GM08714 (cell line): ENCODE results near the gene VSIR.
A peak's percentile ranks its signal among the peaks of the same experiment; 100 is the strongest.

ENCODE experiments used
- H3K4me3 ChIP-seq: fragments of 200-500 bp; sonication (Bioruptor generic); 2 replicates; pipeline ENCODE4 v1.5.1; 2014; ENCODE audit warnings: mild to moderate bottlenecking, low read length, inconsistent platforms
- ZNF274 ChIP-seq: IDR thresholded peaks from 2 replicates; pipeline ENCODE4 v1.6.1; 2012; ENCODE audit warnings: mild to moderate bottlenecking, low read depth, low read length

VSIR gene

GRCh38 chr10:71719464-71720201, 53.7 kb downstream of the VSIR start, which contains the start of gene C10orf105:
TSS of gene C10orf105 (minus strand) at chr10:71719778. CDS start at chr10:71716337, 3,441 bp downstream.
- TF ChIP-seq ZNF274, result no peak

GRCh38 chr10:71719042-71719441, 54.3 kb downstream of the VSIR start:
- no peak for TF ChIP-seq ZNF274
- no peak overlapping the region for H3K4me3 ChIP-seq

More at GRCh38 chr10:71719464-71720201, 53.7 kb downstream of the VSIR start, which contains the start of gene C10orf105:
- no peak within 1 kb of the TSS for H3K4me3 ChIP-seq

- TF ChIP-seq ZNF274, result no peak
- no peak overlapping the region for H3K4me3 ChIP-seq
These were observed 55.1 kb downstream of the VSIR start for GRCh38 chr10:71718165-71718698.

GRCh38 chr10:71717551-71717951, 55.8 kb downstream of the VSIR start:
- no peak for TF ChIP-seq ZNF274
- H3K4me3 ChIP-seq, result no peak overlapping the region

GRCh38 chr10:71717056-71717455, 56.3 kb downstream of the VSIR start:
- no peak overlapping the region for H3K4me3 ChIP-seq
- no peak for TF ChIP-seq ZNF274

- H3K4me3 ChIP-seq, result no peak overlapping the region
- TF ChIP-seq ZNF274, result no peak
These were observed 56.9 kb downstream of the VSIR start for GRCh38 chr10:71716426-71716825.

GRCh38 chr10:71715860-71716259, 57.5 kb downstream of the VSIR start:
- TF ChIP-seq ZNF274, result no peak

GRCh38 chr10:71715026-71715425, 58.3 kb downstream of the VSIR start:
- no peak overlapping the region for H3K4me3 ChIP-seq
- no peak for TF ChIP-seq ZNF274

More at GRCh38 chr10:71715860-71716259, 57.5 kb downstream of the VSIR start:
- H3K4me3 ChIP-seq, result no peak overlapping the region

- TF ChIP-seq ZNF274, result no peak
- no peak overlapping the region; the same call in 1 of the 2 replicates for H3K4me3 ChIP-seq
These were observed 58.7 kb downstream of the VSIR start for GRCh38 chr10:71714592-71714991.

- TF ChIP-seq ZNF274, result no peak
- peak overlapping the region; percentile 2; the same call in 1 of the 2 replicates for H3K4me3 ChIP-seq
These were observed 59.3 kb downstream of the VSIR start for GRCh38 chr10:71714031-71714410.

GRCh38 chr10:71713135-71714030, 59.9 kb downstream of the VSIR start:
- no peak overlapping the region for H3K4me3 ChIP-seq
- TF ChIP-seq ZNF274, result no peak

- no peak overlapping the region for H3K4me3 ChIP-seq
- TF ChIP-seq ZNF274, result no peak
These were observed 60.7 kb downstream of the VSIR start for GRCh38 chr10:71712572-71713134.

GRCh38 chr10:71712170-71712569, 61.1 kb downstream of the VSIR start:
- H3K4me3 ChIP-seq, result no peak overlapping the region
- no peak for TF ChIP-seq ZNF274

GRCh38 chr10:71711052-71711623, 62.2 kb downstream of the VSIR start:
- H3K4me3 ChIP-seq, result no peak overlapping the region

More at GRCh38 chr10:71711052-71711623, 62.2 kb downstream of the VSIR start:
- no peak for TF ChIP-seq ZNF274
